Coronary artery (tissue), 2 donors: ENCODE data around the gene GYPC.
"Not testable (repeated sequence)": the region's sequence is repeated elsewhere in the genome, so short reads cannot be mapped to it uniquely, and the experiment has no call there.

ENCODE experiments used
- DNase-seq: peaks from one replicate; pipeline ENCODE4 v3.0.0-alpha.2; 2017; ENCODE audit warnings: low spot score
- H3K27ac ChIP-seq, 2 donors: fragments of 200-600 bp; sonication (generic); one replicate each; pipeline ENCODE4 v1.5.1; 2016 to 2019
- H3K4me3 ChIP-seq: fragments of 200-600 bp; sonication (generic); 2 replicates; pipeline ENCODE4 v1.5.1; 2016; ENCODE audit warnings: mild to moderate bottlenecking, moderate library complexity
- TF ChIP-seq, protein P1 (sequence below): fragments of 200-600 bp; sonication (generic); IDR thresholded peaks from one replicate; pipeline ENCODE4 v1.5.1; 2019; ENCODE audit warnings: antibody characterized with exemption

GYPC gene

DNA sequence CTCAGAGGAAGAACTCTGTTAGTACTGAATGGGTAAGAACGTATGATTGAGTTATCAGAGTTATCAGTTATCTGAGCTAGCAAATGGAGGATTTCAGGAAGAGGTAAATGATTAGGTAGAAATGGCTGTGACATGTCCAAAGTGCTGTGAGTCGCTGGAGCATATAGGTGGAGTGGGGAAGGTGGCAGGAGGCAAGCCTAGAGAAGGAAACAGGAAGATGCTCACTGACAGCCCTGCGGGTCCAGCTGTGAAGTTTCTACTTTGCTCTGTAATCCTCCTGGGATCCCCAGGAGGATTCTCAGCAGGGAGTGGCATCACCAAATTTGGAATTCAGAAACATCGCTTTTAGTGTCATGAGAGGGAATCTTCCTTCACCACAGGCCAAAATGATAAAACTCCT, 52.0 kb downstream of the GYPC start:
- H3K27ac ChIP-seq, result no peak overlapping the region
- TF ChIP-seq, protein P1, sequence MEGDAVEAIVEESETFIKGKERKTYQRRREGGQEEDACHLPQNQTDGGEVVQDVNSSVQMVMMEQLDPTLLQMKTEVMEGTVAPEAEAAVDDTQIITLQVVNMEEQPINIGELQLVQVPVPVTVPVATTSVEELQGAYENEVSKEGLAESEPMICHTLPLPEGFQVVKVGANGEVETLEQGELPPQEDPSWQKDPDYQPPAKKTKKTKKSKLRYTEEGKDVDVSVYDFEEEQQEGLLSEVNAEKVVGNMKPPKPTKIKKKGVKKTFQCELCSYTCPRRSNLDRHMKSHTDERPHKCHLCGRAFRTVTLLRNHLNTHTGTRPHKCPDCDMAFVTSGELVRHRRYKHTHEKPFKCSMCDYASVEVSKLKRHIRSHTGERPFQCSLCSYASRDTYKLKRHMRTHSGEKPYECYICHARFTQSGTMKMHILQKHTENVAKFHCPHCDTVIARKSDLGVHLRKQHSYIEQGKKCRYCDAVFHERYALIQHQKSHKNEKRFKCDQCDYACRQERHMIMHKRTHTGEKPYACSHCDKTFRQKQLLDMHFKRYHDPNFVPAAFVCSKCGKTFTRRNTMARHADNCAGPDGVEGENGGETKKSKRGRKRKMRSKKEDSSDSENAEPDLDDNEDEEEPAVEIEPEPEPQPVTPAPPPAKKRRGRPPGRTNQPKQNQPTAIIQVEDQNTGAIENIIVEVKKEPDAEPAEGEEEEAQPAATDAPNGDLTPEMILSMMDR, result no peak
- no peak for DNase-seq
- no peak overlapping the region for H3K4me3 ChIP-seq

DNA sequence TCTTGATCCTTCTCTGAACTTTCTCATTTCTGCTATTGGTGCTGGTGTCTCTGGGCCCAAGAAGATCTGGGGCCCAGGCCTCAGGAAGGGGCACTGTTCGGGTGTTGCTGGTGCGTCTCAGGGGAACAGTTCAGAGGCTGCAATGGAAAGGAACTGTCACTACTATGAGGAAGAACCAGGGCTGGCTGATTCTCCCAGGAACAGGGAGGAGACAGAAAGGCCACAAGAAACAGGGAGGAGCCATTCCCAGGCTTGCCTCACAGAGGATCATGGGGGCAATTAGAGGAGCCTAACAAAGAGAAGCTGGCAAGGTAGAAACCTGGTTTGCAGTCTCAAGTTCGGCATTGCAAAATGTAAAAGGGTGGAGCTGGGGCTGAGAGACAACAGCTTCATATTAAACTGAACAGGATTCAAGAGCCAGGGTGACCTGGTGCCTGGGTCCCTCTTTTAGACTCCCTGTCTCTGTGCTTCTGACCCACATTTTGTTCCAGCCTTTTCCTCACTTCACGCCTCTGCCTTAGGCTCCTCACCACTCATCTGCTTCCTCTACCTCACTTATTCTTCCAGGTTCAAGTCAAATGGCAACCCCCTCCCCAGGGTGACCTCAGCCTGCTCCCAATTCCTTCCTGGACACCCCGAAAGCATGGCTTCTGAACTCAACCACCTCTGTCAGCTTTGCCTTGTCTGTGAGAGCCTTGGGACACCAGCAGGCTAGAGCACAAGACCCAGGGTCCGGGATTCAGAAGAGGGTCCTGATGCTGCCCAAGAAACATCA, 58.4 kb downstream of the GYPC start:
- Histone ChIP-seq H3K4me3 (no peak overlapping the region), H3K27ac (peak overlapping the region in 1 of 2 donors; percentile 31)
- TF ChIP-seq, protein P1, result no peak
- peak; percentile 36 for DNase-seq

DNA sequence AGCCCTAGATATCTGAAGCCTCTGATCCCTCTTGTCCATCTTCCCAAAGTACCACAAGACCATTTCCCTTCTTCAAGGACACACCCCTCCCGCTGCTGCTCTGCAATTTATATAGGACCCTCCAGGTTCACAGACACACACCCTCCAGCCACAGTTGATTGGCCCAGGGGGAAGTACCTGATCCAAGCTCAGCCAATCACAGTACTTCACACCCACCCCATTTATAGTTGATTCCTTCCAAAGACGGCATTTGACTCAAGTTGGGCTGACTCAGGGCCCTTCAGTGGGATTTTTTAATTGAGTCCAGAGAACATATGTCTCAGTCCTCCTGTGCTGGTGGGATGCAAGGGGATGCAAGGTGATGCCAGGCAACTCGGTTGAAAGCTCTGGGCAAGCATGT, 59.2 kb downstream of the GYPC start:
- no peak for DNase-seq
- H3K4me3 ChIP-seq, result no peak overlapping the region
- TF ChIP-seq, protein P1, result no peak
- H3K27ac ChIP-seq, result no peak overlapping the region

DNA sequence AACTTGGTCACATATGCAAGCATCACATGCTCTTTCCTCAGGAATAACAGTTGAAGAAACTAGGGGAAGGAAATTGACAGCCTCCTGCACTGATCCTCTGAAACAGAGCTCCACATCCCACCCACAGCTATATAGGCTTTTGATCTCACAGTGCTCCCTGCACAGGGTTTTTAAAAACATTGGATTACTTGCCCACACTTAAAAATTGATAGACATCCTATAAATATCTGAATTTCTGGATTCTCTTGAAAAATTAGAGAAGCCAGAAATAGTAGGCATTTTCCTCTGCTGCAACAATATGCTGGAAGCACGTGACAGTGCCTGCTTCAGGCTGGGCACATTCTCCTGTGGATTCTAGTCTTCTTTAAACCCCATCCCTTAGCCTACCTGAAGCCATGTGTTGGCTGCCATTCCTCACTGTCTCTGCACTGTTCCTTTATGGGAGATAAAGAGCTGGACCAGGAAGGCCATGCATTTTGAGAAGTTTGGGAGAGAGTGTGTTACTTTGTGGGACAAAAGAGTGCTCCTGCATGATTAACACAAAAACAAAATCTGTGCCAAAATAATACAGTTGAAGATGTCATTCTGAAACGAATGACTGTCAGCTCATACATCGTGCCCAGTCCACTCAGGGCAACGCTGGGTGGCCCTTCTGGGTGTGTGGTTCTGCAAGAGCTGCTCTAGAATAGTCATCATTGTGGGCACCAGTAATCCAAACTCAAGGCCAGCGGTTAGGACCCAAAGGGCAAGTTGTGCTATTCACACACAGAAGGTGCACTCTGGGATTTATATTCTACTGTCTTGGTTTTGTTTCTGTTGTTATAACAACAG, 59.8 kb downstream of the GYPC start:
- Histone ChIP-seq H3K27ac (no peak overlapping the region), H3K4me3 (no peak overlapping the region)
- TF ChIP-seq, protein P1, result no peak
- DNase-seq, result no peak

DNA sequence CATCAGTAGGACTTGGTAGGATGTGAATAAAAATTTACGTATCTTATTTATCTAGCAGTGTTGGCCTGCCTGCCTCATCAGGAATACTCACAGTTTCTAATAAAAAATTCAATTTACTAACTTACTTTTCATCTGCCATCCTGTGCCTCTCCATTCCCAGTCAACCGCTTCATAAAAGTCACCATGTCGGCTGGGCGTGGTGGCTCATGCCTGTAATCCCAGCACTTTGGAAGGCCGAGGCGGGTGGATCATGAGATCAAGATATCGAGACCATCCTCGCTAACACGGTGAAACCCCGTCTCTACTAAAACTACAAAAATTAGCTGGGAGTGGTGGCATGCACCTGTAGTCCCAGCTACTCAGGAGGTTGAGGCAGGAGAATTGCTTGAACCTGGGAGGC, 61.3 kb downstream of the GYPC start:
- H3K27ac ChIP-seq, DNase-seq, H3K4me3 ChIP-seq: not testable (repeated sequence)

DNA sequence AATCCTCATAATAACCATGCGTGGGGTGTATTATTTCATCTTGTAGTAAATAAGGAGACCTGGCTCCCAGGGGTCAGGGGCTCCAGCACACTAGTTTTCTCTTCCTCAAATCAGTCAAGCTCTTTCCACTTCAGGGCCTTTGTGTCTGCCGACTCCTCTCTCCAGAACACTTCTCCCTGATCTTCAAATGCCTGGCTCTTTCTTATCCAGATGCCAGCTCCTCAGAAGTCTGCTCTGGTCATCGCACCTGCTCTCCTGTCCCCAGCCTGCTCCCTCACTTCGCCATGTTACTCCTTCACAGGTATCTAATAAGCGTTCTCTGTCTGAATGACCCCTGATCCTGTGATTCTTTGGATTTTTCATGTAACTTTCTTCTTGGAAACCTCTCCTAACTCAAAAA, 62.0 kb downstream of the GYPC start:
- TF ChIP-seq, protein P1, result no peak
- no peak overlapping the region for H3K4me3 ChIP-seq
- DNase-seq, result no peak
- no peak overlapping the region for H3K27ac ChIP-seq

DNA sequence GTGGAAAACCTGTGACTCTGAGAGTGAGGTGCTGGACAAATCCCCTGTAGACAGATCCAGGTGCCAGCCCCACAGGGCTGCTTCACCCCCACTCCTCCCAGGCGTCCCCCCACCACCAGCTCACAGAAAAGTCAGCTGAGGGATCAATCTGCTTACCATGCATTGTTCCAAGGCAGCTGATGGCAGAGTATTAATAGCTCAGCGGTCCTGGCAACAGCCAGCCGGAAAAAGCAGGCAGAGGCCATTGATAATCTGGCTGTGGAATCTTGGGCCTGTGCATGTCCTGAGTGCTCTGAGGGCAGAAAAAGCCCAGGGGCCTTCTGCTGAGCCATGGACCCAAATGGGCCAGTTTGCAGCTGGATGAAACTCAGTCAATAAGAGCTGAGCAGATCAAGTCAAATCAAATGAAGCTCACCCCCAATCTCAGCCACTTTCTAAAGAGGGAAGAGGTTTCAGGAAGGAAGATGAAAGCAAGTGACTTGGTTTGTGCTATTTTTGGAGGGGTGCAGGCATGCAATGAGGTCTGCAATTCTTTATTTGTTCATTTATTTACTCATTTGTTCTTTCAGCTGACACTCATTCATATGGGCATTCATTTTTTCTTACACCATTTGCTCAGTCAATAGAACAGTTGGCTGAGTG, 63.4 kb downstream of the GYPC start:
- Histone ChIP-seq H3K4me3 (no peak overlapping the region), H3K27ac (peak overlapping the region in 1 of 2 donors; percentile 65)
- no peak for DNase-seq
- TF ChIP-seq, protein P1, result no peak
